ENCODE results near the gene SEM1.
"Not testable (repeated sequence)": the region's sequence is repeated elsewhere in the genome, so short reads cannot be mapped to it uniquely, and the experiment has no call there.

Gene SEM1

GRCh38 chr7:96700516-96700915 lies 9.1 kb downstream of the SEM1 start:
- no peak for DNase-seq (ENCODE audit: low spot score)

- no peak for DNase-seq (ENCODE audit: low spot score)
Observed at GRCh38 chr7:96699219-96699871, 10.3 kb downstream of the SEM1 start.

- DNase-seq (ENCODE audit: low spot score), result not testable (repeated sequence)
Observed at GRCh38 chr7:96698449-96698848, 11.2 kb downstream of the SEM1 start.

- DNase-seq (ENCODE audit: low spot score), result no peak
Observed at GRCh38 chr7:96697822-96698221, 11.8 kb downstream of the SEM1 start.

GRCh38 chr7:96695581-96695980 lies 14.1 kb downstream of the SEM1 start:
- DNase-seq (ENCODE audit: low spot score), result no peak

- DNase-seq (ENCODE audit: low spot score), result no peak
Observed at GRCh38 chr7:96694082-96694481, 15.6 kb downstream of the SEM1 start.

GRCh38 chr7:96691702-96692101 lies 17.9 kb downstream of the SEM1 start:
- DNase-seq (ENCODE audit: low spot score), result no peak

GRCh38 chr7:96689414-96689813 lies 20.2 kb downstream of the SEM1 start:
- no peak for DNase-seq (ENCODE audit: low spot score)

- no peak for DNase-seq (ENCODE audit: low spot score)
Observed at GRCh38 chr7:96686305-96686704, 23.3 kb downstream of the SEM1 start.

GRCh38 chr7:96685755-96686154 lies 23.9 kb downstream of the SEM1 start:
- no peak for DNase-seq (ENCODE audit: low spot score)

GRCh38 chr7:96685353-96685752 lies 24.3 kb downstream of the SEM1 start:
- DNase-seq (ENCODE audit: low spot score), result no peak

GRCh38 chr7:96679886-96680285 lies 29.8 kb downstream of the SEM1 start:
- DNase-seq (ENCODE audit: low spot score), result no peak

GRCh38 chr7:96676919-96677318 lies 32.7 kb downstream of the SEM1 start:
- no peak for DNase-seq (ENCODE audit: low spot score)

- DNase-seq (ENCODE audit: low spot score), result no peak
Observed at GRCh38 chr7:96675548-96675947, 34.1 kb downstream of the SEM1 start.

- no peak for DNase-seq (ENCODE audit: low spot score)
Observed at GRCh38 chr7:96674565-96674964, 35.1 kb downstream of the SEM1 start.

- DNase-seq (ENCODE audit: low spot score), result no peak
Observed at GRCh38 chr7:96671854-96672253, 37.8 kb downstream of the SEM1 start.

- DNase-seq (ENCODE audit: low spot score), result no peak
Observed at GRCh38 chr7:96670338-96671289, 39.0 kb downstream of the SEM1 start.

GRCh38 chr7:96669812-96670211 lies 39.8 kb downstream of the SEM1 start:
- no peak for DNase-seq (ENCODE audit: low spot score)

GRCh38 chr7:96667026-96667425 lies 42.6 kb downstream of the SEM1 start:
- DNase-seq (ENCODE audit: low spot score), result no peak

GRCh38 chr7:96665689-96666088 lies 44.0 kb downstream of the SEM1 start:
- DNase-seq (ENCODE audit: low spot score), result no peak

GRCh38 chr7:96664793-96665192 lies 44.9 kb downstream of the SEM1 start:
- DNase-seq (ENCODE audit: low spot score), result no peak

GRCh38 chr7:96663871-96664445 lies 45.7 kb downstream of the SEM1 start:
- DNase-seq (ENCODE audit: low spot score), result no peak

- DNase-seq (ENCODE audit: low spot score), result no peak
Observed at GRCh38 chr7:96663457-96663856, 46.2 kb downstream of the SEM1 start.

Measured in CD4-positive, alpha-beta T cell treated with Interleukin-6 at 100 ng/mL for 8 hours (primary cell).